Right renal pelvis (tissue), 4 donors: ENCODE measurements around the gene CDKN1C. TPM values are rescaled to one million over a fixed set of nuclear protein-coding genes. Genes with fewer than 3 reads are reported as not detected.
A peak's percentile ranks its signal among the peaks of the same experiment; 100 is the strongest.

ENCODE experiments used
- DNase-seq, 4 donors: peaks; one replicate each; pipeline ENCODE4 v3.0.0-alpha.2; 2013; ENCODE audit warnings: low read depth in 4 of 4, low spot score in 3 of 4, missing footprints in 1 of 4
- polyA plus RNA-seq, 4 donors: library from polyadenylated mRNA; unstranded; fragments of 120-200 nt; gene quantifications; one replicate each; pipeline ENCODE4 v1.2.1, GENCODE V29; 2013; ENCODE audit not compliant: insufficient read length in 4 of 4

CDKN1C gene
- polyA plus RNA-seq, 4 donors = 115 to 166 (median 134) TPM

DNA sequence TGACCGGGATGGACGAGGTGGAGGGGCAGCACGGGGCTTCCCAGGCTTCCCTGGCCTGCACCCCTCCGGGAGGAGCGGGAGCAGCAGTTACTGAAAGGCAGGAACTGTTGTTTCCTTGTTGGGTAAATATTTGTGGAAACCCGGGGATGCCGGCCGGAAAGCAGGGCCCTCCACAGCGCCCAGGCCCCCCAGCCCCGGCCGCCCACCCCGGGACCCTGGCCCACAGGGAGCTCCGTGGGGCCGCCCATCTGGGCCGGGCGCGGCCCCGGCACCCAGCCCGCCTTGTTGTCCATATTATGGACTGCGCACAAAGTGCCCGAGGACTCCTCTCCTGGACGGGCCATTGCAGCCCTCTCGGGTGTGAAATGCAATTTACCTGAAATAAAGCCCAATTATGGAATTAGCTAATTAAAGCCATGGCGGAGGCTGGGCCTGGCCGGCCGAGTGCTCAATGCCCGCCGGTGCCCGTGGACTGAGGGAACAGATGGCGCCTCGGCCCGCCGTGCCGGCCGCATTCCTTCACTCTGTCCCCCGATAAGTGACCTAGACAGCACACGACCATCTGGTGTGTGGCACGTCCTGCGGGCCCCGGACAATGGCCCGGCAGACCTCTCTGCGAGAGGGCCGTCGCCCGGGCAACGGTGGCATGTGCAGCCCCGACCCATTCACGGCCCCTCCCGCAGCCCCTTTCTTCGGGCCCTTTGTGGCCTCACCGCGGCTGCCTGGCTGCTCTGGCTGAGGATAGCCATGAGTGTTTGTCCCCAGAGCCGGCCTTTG lies 35.4 kb downstream of the CDKN1C start:
- DNase-seq = no peak

- no peak for DNase-seq
These were observed 37.1 kb downstream of the CDKN1C start for GRCh38 chr11:2848497-2848896.

DNA sequence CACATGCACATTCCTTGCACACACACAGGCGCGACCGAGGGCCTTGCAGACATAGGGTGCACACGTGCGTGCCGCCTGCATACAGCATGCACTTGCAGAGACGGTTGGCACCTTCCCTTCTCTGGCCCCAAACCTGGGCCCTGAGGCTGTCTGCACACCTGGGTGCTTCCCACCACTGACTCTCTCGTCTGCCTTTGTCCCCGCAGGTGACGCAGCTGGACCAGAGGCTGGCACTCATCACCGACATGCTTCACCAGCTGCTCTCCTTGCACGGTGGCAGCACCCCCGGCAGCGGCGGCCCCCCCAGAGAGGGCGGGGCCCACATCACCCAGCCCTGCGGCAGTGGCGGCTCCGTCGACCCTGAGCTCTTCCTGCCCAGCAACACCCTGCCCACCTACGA lies 38.0 kb downstream of the CDKN1C start:
- DNase-seq = no peak

- no peak for DNase-seq
These were observed 39.1 kb downstream of the CDKN1C start for GRCh38 chr11:2846470-2846869.

- no peak for DNase-seq
These were observed 39.5 kb downstream of the CDKN1C start for GRCh38 chr11:2846056-2846455.

- no peak for DNase-seq
These were observed 40.6 kb downstream of the CDKN1C start for GRCh38 chr11:2844996-2845395.

- no peak for DNase-seq
These were observed 41.3 kb downstream of the CDKN1C start for GRCh38 chr11:2844116-2844842.

GRCh38 chr11:2843551-2843950 lies 42.0 kb downstream of the CDKN1C start:
- DNase-seq = no peak

- DNase-seq = no peak
These were observed 42.7 kb downstream of the CDKN1C start for GRCh38 chr11:2842876-2843275.

GRCh38 chr11:2841411-2842190 lies 44.0 kb downstream of the CDKN1C start:
- no peak for DNase-seq

- no peak for DNase-seq
These were observed 46.1 kb downstream of the CDKN1C start for GRCh38 chr11:2839395-2839943.

DNA sequence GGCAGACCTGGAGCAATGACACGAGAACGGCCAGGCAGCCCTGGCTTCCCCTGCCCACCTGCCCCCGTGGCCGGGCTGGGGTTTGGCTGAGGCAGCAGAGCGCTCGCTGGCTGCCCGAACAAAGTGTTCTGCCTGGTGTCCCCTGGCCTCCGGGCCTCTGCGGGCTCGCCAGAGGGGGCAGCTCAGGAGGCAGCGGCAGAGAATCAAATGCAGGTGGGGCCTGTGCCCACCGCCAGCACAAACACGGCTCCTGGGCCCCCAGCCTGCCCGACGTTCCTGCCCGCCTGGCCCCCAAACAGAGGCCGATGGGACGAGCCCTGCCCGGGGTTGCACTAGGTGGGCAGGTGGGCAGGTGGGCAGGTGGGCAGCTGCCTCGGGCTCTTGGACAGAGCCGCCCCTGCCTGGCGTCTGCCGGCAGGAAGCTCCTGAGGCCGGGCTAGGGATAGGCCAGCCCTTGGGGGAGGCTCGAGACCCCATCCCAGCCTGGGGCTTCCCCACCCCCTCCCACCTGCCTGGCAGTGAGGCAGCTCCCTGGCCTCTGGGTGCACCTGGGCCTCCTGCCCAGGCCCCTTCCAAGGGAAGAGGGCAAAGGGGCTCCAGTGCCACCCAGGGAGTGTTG lies 46.8 kb downstream of the CDKN1C start:
- DNase-seq = no peak

GRCh38 chr11:2838091-2838490 lies 47.5 kb downstream of the CDKN1C start:
- DNase-seq = no peak

DNA sequence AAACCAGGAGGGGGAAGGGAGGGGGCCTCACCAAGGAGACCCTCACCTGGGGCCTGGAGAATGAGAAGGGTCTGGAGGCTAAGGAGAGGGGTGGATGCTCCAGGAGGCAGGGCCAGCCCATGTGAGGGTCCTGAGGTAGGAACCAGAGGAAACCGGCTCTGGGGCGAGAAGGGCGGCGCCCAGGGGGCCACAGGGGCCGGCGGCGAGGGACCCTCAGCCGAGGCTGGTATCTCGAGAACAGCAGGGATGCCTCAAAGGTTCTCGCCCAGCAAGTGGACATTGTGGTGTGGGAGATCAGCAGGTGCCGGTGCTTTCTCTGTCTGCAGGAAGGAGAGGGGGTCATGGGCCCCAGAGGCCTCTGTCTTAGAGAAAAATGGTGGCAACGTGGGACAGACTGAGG lies 47.9 kb downstream of the CDKN1C start:
- DNase-seq = no peak

GRCh38 chr11:2837096-2837601 lies 48.4 kb downstream of the CDKN1C start:
- peak; percentile 67 to 77 (median 71) for DNase-seq

- no peak for DNase-seq
These were observed 49.1 kb downstream of the CDKN1C start for GRCh38 chr11:2836315-2837095.

DNA sequence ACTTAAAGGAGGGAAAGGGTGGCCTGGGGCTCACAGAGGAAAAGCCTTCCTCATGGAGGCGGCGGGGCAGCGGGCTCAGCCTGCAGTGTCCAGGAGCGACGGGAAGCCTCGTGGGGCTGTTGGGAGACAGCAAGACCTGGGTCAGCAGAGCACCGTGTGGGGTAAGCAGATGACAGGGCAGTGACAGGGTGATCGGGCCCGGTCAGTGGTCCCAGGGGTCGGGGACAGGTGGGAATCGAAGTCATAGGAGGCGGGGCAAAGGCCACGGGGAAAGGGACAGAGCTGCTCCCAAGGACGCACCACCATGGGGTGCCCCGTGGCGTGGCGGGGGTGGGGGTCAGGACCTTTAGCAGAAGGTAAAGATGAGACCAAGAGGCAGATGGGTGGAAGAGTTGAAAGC lies 49.8 kb downstream of the CDKN1C start:
- DNase-seq = no peak

GRCh38 chr11:2835296-2835695 lies 50.3 kb downstream of the CDKN1C start:
- no peak for DNase-seq

DNA sequence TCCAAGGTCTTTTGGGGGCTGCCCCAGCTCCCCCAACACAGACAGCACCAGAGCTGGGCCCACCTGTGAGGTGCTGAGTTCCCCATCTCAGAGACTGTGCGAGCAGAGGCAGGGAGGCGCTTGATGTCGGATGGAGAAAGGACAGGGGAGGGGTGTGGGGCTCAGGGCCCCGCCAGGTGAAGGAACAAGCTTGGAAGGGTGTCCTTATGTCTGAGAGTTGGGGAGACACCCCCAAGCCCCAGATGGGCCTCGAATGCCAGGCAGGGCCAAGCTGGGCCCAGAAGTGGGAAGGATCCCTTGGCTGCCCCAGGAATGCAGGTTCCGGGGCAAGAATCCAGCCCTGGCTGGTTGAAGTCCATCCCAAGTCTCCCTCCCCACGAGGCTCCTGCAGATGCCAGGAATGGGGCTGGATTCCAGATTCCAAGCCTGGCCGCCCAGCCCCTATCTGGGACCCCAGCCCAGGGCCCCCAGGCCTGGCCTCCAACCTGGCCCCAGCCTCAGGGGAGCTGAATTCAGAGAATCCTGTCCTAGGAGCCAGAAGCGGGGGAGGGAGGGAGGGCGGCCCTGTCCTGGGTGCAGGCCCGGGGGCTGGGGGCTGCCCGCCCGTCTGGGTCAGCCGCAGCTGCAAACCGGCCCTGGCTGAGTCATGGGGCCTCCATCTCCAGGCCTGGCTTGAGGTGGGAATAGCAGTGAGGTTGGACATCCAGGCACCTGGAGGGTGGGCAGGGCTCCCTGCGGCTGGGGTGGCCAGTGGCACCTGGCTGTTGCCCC lies 50.9 kb downstream of the CDKN1C start:
- DNase-seq = no peak
